CD4-positive, alpha-beta T cell treated with Interleukin-15 for 1 hour (primary cell): ENCODE results near the gene TSPAN3.

ENCODE experiments used
- DNase-seq: peaks from one replicate; pipeline ENCODE4 v3.0.0-alpha.2; 2020

TSPAN3 gene

DNA sequence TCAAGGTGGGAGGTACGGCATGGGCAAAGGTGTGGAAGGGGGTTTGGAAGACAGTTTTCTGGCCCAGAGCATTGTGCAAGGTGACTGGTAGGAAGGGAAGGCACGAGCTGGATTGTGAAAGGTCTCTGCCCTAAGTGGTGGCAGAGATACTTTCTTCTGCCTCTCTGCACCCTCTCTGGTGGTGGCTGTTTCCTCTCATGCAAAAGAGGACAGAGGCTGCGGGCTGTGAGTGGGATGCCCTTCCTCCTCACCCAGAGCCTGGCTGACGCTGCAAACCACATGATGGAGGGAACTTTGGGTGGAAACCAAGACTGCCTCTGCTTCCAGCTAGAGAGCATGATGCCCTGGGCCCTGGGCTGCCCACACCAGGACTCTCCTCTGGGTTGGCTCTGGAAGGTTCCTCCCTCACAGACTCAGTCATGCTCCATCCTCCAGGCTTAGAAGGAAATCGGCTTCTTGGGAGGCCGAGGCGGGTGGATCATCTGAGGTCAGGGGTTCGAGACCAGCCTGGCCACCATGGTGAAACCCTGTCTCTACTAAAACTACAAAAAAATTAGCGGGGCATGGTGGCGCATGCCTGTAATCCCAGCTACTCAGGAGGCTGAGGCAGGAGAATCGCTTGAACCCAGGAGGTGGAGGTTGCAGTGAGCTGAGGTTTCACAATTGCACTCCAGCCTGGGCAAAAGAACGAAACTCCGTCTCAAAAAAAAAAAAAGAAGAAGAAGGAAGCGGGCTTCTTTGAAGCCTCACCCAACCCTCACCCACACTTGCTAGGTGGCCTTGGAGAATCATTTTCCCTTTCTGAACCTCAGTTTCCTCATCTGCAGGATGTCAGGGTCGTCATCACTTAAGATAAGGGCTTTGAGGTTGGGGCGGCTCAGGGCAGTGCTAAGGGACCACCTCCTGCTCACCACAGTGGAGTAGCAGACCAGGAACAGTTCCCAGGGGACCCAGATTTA is 67.7 kb downstream of the TSPAN3 start:
- peak; percentile 72 for DNase-seq

DNA sequence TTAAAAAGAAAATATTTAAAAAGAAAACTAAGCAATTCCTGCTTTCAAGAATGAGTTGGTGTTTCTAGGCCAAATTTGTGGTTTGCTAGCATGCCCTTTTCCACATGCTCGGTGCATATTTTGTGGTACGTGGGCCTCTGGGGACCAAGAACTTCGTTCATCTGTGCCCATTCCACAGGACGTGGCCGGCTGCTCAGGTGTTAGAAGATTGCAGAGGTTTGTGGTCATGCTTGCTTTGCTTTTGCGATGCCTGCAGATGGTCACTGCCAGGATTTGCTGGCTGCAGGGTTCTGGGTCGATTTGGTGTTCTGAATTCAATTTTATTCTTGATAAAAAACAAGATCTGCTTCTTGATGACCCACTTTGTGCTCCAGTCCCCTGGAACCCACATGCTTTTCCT is 68.5 kb downstream of the TSPAN3 start:
- no peak for DNase-seq

DNA sequence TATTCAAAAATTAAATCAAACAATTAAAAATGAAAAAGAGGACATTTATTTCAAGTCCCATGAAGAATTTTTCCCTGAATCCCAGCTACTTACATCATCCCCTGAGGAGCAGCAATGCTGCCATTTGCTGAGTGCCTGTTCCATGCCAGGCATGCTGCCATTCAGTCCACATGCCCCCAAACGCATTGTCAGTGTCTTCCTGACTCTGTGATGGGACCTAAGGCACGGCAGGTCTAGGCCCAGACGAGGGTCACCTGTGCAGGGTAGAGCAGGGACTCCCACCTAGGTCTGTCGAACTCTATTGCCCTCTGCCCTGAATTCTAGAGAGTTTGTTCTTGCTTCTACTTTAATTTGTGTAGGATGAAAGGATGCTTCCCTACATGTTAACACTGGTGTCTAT is 68.9 kb downstream of the TSPAN3 start:
- no peak for DNase-seq

DNA sequence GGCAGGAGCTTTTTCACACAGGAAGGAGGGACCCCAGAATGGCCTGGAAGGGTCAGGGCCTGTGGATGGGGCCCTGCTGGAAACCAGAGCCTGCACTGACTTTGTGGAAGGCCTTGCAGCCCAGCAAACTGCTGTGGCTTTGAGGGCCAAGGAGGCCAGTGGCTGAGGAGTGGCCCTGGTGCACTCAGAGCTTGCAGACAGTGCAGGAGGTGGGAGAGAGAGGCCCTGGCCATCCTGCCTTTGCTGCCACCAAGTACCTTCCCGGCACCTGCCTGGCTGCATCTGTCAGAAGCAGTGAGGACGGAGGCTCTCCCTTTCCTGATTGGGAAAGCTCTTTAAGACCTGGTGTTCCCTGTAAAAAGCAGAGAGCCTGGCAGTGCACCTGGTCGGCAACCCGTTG is 69.6 kb downstream of the TSPAN3 start:
- DNase-seq = no peak

DNA sequence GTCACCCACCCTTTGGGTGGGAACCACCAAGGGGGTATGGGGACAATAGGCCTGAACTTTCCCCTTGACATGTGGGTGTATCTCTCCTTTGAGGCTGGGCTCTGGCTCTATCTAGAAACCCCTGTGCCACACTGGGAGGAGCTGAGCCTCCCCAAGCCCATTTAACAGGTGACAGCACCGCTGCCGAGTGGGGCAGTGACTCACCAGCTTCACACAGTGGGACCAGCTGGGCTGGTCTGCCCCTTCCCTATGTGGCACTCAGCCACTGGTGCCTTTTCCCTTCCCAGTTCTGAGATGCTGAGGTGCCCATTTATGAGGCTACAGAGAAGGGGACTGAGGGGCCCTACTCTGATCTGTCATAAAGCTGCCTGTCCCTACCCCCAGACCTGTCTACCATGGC is 70.9 kb downstream of the TSPAN3 start:
- DNase-seq = no peak

DNA sequence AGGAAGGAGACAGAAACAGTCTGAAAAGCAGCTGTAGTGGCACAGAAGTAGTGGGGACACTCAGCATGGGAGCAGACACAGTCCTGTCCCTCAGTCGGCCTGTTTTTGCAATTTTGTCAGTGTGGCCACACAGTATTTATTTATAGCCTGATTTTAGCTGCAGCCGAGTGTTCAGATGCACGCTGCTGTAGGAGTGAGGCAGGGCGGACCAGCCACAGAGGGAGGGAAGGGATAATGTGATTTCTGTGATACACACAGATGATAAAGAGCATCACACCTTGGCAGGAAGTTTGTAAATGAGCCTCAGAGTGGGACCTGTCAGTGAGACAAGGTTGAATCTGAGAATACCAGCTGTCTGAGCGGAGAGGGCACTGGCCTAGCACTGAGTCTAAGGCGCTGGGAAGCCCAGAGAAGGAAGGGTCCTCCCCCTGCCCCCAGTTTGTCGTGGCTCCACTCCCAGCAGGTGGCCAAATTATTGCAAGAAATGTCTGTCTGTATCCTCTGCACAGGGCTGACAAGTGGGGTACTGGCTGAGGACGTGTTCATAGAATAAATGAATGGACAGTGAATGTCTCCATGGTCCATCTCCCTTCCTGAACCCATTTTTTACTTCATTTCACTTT is 72.1 kb downstream of the TSPAN3 start:
- DNase-seq = no peak

DNA sequence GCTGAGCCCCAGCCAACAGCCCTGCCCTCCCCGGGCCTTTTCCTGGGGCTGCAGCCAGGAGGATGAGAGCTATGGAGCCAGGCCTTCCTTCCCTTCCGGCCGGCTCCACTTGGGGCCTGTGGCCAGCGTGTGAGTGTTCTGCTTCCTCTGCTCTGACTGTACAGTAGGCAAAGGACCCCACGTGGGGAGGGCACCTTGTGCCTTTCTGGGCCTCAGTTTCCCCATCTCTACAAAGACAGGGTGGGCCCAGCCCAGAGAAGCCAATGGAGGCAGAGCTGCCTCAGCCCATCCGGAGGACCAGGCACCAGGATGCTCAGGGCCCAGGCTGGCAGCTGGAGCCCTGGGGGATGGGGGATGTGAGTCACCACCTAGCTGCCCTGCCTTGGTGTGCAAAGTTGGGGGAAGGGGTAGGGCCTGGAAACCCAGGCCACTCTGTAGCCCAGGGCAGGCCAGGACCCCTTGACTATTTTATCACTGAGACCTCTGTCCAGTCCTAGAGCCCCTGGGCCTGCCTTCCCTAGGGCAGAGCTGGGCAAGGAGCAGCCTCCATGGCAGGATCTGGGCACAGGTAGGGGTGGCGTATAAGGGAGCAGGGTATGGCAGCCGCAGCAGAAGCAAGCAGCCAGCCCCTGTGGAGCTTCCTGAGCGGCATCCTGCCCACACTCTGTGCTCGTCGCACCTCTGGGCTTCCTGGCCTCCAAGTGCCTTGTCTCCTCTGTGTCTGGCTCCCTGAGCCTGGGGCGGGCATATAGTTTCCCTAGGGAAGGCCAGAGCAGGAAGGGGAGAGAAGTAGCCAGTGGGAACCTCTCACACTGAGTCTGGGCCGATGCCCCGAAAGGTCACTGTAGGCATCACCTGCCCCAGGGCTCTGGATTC is 74.1 kb downstream of the TSPAN3 start:
- no peak for DNase-seq

DNA sequence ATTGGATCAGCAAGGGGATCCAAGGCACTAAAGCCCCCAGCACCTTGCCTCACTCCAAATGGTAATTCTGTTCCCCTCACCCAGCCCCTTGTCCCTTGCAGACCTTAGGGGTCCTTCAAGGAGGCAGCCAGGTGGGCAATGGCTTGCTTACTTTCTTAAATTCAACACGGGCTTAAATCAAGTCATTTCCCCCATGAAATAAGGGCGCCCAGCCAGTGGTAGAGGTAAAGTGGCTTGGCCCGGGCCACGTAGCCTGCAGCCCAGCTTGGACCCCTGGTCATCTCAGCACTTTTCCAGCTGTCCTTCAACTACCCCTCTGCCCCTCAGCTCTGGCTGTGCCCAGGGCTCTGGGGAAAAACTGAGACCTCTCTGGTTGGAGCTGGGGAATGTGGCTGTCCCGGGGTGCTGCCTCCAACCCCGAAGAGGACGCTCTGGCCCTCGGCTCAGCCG is 74.8 kb downstream of the TSPAN3 start:
- no peak for DNase-seq

DNA sequence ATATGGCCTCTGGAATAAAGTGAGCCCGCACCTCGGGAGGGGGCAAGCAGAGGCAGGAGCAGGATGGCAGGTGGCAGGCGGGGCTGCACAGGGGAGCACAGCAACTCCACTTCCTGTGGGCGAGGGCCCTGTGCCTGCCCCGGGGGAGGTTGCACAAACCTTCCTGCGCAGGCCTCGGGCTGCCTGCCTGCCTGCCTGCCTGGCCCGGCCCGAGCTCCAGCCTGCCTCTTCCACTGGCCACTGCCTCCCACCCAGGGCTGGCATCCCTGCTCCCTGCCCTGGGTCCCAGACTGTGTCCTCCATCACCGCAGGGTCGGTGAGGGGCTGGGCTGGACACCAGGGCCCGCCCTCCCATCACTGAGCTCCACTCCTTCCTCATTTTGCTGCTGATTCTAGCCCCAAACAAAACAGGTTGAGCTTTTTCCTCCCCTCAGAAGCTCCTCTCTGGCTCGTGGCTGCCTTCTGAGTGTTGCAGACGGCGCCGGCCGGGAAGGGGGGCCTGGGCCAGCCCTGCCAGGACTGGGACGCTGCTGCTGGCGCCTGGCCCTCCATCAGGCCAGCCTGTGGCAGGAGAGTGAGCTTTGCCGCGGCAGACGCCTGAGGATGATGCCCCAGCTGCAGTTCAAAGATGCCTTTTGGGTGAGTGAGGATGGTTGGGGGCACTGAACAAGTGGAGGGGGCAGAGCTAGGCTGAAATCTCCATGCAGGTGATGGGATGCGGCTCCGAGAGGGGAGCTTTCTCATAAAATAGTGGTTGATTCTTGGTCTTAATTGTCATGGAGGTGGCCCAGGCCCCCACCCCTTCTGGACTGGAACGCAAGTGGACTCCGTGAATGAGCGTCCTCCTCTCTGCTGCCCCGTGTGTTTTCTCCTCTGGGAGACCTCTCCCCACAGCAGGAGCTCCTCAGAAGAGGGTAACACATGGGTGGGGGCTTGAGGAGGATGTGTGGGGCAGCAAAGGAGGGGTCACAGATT is 75.7 kb downstream of the TSPAN3 start, which contains the start of gene PSTPIP1:
Gene PSTPIP1 (plus strand): TSS at position 156 of the 975 bp plus-strand sequence. CDS start 448 bp downstream, at position 604.
- peak; percentile 65 for DNase-seq

DNA sequence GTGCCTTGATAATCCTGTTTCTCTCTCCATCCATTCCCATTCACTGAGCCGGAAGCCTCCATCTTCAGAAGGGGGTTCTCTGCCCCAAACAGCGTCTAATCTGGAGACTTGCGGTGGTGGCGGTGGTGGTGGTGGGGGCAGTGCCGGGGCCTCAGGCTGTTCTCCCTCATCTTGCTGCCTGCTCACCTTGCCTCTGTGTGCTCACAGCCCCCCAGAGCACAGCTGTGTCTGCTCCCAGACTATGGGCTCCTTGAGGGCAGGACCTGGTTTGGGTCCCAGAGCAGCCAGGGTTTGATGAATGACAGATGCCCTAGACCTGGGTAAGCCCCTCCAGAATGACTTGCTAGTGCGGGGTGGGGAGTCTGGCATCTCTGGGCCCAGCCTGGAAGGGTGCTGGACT is 76.4 kb downstream of the TSPAN3 start:
- DNase-seq = no peak

DNA sequence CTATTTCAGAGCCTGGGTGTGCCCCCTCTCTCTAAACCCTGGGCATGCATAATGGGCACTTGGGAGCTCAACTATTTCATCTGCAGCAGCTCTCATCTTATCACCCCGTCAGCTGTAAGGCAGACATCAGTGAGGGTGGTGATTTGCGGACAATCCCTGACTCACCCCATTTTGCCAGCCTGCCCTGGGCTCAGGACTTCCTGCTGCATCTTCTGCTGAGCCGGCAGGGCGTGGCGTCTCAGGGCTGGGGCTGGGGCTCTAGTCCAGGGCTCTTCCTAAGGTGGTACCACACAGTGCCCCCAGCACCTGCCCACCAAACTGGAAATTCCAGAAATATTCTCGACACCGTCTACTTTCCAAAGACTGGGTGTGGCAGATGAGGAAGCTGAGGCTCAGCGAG is 76.9 kb downstream of the TSPAN3 start:
- peak; percentile 67 for DNase-seq

DNA sequence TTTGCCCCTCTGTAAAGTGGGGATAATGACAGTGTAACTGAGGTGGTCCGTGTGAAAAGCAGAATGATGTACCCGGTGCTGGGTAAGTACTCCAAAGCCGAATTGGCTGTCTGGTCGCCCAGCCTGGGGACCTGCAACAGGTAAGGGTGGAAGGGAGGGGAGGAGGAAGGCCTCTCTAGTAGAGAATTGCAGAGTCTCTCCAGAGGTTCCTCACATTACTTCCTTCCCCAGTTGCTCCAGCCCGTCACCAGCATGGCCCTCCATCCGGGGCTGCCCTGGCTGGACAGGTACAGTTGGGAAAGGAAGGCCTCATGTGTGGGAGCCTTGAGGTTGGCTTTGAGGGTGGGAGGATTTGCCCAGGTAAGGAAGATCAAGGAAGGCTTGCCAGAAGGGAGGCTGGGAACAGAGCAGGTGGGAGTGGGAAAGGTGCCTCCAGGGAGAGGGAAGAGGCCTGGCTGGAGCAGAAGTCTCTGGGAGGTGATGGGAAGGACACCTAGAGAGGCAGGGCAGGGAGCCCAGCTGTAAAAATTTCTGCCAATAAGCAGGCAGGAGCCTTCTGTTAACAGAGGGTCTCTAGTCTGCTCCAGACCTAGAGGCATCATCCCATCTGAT is 77.7 kb downstream of the TSPAN3 start:
- no peak for DNase-seq

DNA sequence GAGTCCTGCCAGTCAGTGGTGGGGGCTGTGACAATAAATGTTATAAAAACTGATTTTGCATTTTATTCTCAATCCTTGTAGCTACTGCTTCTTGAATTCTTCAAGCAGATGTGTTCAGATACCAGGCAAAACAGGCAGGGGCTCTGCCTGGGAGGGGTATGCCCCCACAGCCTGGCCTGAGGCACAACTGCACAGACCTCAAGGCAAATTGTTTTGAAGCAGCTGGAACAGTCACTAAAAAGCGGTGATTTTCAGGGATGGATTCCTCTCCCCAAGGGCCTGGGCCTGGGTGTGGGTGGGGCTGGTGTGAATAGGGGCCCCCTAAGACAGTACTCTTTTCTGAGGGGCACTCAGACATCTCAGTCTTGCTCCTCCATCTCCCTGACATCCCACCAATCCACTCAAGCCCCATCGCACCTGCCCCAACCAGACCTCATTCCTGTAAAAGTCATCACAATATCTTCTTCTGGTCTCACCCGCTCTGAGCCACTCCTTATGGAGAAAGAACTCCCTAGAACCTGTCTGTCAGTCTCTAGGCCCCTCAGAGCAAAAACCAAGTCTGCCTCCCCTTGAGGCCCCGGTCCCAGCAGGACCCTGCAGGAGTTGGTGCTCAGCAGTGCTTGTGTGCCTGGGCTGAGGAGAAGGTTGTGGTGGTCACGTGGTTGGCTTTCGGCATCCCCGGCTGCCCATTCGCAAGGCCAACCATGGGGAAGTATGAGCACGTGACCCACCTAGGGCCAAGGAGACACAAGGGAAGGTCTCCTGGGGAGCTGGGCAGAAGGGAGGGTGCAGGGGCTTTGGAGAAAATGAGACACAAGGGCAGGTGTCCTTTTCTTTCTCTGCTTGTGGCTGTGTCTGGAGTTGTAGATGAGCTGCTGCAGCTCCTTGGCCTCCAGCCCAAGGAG is 78.9 kb downstream of the TSPAN3 start:
- peak; percentile 47 for DNase-seq
